Heart left ventricle (tissue), 13 donors: ENCODE measurements around the gene ADAM19.

Experiments used
- CTCF ChIP-seq, 12 donors: fragments of 200-600 bp; sonication (generic) in 4 of 12; IDR thresholded peaks; one replicate each; pipeline versions ENCODE4 v1.5.0 to v1.8.0; 2018 to 2022; ENCODE audit warnings: antibody characterized with exemption in 12 of 12, mild to moderate bottlenecking in 5 of 12
- POLR2A ChIP-seq, 2 donors: fragments of 450-650 bp; IDR thresholded peaks; one replicate each; pipeline ENCODE4 v1.6.1; 2017; ENCODE audit warnings: antibody characterized with exemption in 2 of 2, mild to moderate bottlenecking in 2 of 2, moderate library complexity in 2 of 2
- donor health status: ischemic (EF 13 %, LVEDD 7.1; RV severe dilation, severe dysfunction).
- donor health status: DM: no; HTN: yes; CAD: no.
- donor health status: DM: no; HTN: no; CAD: no.
- donor health status: ischemic (EF 25% LVEDD 6.9; RV normal size, moderate dysfunction).
- donor health status: ischemic (EF 25% LVEDD 5.7; RV mildly dilated, moderate dysfunction).
- donor health status: ischemic (EF 35%, LVEDD 5.7; RV mildly dilated, moderate dysfunction).
- donor health status: nonischemic (EF 11% LVEDD 7.7; RV severe dilation, severe dysfunction).
- donor health status: DM: yes; HTN: yes; CAD: no.
- donor health status: PGD.
- donor health status: ischemic (EF 29% LVEDD 5.4; RV normal size, mild dysfunction).
- donor health status: nonischemic (EF 23%, LVEDD 6.1; RV moderate dilation, normal function).

DNA sequence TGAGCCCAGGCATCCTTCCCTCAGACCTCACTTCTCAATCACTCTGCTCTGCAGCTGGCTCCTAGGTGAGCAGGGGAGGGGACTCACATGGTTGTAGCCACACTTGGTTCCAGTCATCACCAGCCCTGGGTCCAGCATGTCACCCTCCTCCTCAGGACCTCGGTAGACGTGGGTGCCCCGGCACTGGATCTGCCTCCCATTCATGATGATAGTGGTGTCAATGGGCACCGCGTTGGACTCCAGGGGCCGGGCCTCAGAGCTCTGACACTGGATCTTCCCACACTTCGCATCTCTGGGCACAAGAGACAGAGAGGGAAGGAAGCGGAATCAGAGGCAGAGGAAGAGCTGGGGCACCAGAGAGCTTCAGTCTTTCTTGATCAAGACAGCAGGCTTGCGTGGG lies 82.7 kb downstream of the ADAM19 start:
- no peak for TF ChIP-seq CTCF (IDR thresholded peaks at IDR 0.05)
- no peak for TF ChIP-seq POLR2A (IDR thresholded peaks at IDR 0.05)
